SH-SY5Y (cell line): ENCODE results near the gene NPHP3.

Experiments
- GATA2 ChIP-seq: IDR thresholded peaks from 2 replicates; pipeline ENCODE4 v1.6.1; 2011; ENCODE audit warnings: mild to moderate bottlenecking, low read depth, low read length
- GATA3 ChIP-seq: IDR thresholded peaks from 2 replicates; pipeline ENCODE4 v1.6.1; 2011; ENCODE audit warnings: low read depth, mild to moderate bottlenecking, low read length, moderate library complexity

DNA sequence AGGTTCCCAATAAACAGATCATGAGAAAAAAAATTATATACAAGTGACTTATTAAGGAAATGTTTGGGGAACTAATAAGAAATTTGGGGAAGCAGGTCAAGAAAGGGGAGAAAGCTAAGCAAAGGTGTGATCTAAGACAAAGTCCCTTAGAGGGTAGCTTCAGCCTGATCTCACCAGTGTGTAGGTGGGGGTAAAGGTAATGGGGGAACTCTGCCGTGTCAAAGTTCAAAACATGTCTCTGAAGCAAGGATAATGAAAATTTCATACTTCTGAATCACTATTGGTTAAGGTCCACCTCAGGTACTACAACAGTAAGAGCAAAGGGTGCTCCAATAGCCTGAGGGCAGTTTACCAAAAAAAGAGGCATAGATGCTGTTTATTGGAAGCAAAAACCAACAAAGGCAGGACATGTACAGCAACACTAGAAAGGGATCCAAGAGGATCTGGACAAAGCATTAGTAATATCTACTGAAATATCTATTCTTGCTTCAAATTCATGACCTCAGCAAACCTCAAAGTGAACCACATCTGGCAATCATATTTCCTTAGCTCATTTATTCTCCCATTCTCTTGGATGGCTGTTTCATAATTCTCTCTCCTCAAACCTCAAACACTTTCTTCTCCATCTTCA lies 69.5 kb downstream of the NPHP3 start:
- TF ChIP-seq GATA2 (no peak), GATA3 (no peak)
